GM20431 (cell line): ENCODE measurements around the gene PARD6A.

Source experiments
- in situ Hi-C: fragments of 300-500 bp; cut with MseI, MboI; formaldehyde crosslinking; loops from one replicate; pipeline ENCODE4 v1.15.0; 2020; ENCODE audit warnings: low sequenced_read_pairs; ENCODE audit not compliant: unreplicated experiment

Gene PARD6A

GRCh38 chr16:67660564-67661028 is at the start of gene PARD6A:
TSS of gene PARD6A (plus strand) at chr16:67660960. CDS start at chr16:67661039, 79 bp downstream.
- in situ Hi-C loops = no loop called here

GRCh38 chr16:67613808-67614207 is 47.0 kb upstream of the PARD6A start:
- in situ Hi-C loops = no loop called here

- in situ Hi-C loops = no loop called here
Observed at GRCh38 chr16:67628216-67628615, 32.5 kb upstream of the PARD6A start.

GRCh38 chr16:67632415-67633172 is 28.2 kb upstream of the PARD6A start:
- in situ Hi-C loops = no loop called here

- in situ Hi-C loops = no loop called here
Observed at GRCh38 chr16:67636713-67637112, 24.0 kb upstream of the PARD6A start.

- in situ Hi-C loops = no loop called here
Observed at GRCh38 chr16:67637625-67638024, 23.1 kb upstream of the PARD6A start.

GRCh38 chr16:67641779-67642708 is 18.7 kb upstream of the PARD6A start:
- in situ Hi-C loops = no loop called here

GRCh38 chr16:67644038-67644437 is 16.7 kb upstream of the PARD6A start:
- in situ Hi-C loops = no loop called here

GRCh38 chr16:67645397-67646121 is 15.2 kb upstream of the PARD6A start:
- in situ Hi-C loops = no loop called here

GRCh38 chr16:67647111-67647651 is 13.6 kb upstream of the PARD6A start:
- in situ Hi-C loops = no loop called here

- in situ Hi-C loops = no loop called here
Observed at GRCh38 chr16:67647681-67648080, 13.1 kb upstream of the PARD6A start.

- in situ Hi-C loops = no loop called here
Observed at GRCh38 chr16:67648088-67648763, 12.5 kb upstream of the PARD6A start.

- in situ Hi-C loops = no loop called here
Observed at GRCh38 chr16:67648764-67649407, 11.9 kb upstream of the PARD6A start.

GRCh38 chr16:67649494-67649931 is 11.2 kb upstream of the PARD6A start:
- in situ Hi-C loops = no loop called here

GRCh38 chr16:67650023-67650422 is 10.7 kb upstream of the PARD6A start:
- in situ Hi-C loops = loop anchor here (10.0 kb wide), 1 partner anchor 105 kb away; no protein-coding TSS in a partner anchor

GRCh38 chr16:67651039-67651438 is 9.7 kb upstream of the PARD6A start:
- in situ Hi-C loops = loop anchor here (10.0 kb wide), 1 partner anchor 106 kb away; no protein-coding TSS in a partner anchor

GRCh38 chr16:67651847-67652246 is 8.9 kb upstream of the PARD6A start:
- in situ Hi-C loops = loop anchor here (10.0 kb wide), 1 partner anchor 107 kb away; no protein-coding TSS in a partner anchor

- in situ Hi-C loops = loop anchor here (10.0 kb wide), 1 partner anchor 108 kb away; no protein-coding TSS in a partner anchor
Observed at GRCh38 chr16:67652578-67653127, 8.1 kb upstream of the PARD6A start.
